ENCODE results near the gene TSPAN16.

Gene TSPAN16

GRCh38 chr19:11338121-11338520 is 42.2 kb downstream of the TSPAN16 start (continued):
- TF ChIP-seq, protein P1, sequence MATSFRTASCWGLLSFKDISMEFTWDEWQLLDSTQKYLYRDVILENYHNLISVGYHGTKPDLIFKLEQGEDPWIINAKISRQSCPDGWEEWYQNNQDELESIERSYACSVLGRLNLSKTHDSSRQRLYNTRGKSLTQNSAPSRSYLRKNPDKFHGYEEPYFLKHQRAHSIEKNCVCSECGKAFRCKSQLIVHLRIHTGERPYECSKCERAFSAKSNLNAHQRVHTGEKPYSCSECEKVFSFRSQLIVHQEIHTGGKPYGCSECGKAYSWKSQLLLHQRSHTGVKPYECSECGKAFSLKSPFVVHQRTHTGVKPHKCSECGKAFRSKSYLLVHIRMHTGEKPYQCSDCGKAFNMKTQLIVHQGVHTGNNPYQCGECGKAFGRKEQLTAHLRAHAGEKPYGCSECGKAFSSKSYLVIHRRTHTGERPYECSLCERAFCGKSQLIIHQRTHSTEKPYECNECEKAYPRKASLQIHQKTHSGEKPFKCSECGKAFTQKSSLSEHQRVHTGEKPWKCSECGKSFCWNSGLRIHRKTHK (tag by site-specific recombination; IDR thresholded peaks at IDR 0.05), result no peak
- TF ChIP-seq ZNF76 (tag by site-specific recombination; IDR thresholded peaks at IDR 0.05; ENCODE audit: borderline replicate concordance, low read depth) (no peak), ZNF2 (tag by site-specific recombination; IDR thresholded peaks at IDR 0.05) (no peak), ZSCAN30 (tag by site-specific recombination; IDR thresholded peaks at IDR 0.05) (no peak), HOXD13 (CRISPR knock-in tag; IDR thresholded peaks at IDR 0.05; ENCODE audit: borderline replicate concordance) (no peak), ZFP3 (tag by site-specific recombination; IDR thresholded peaks at IDR 0.05; ENCODE audit: low read depth) (no peak), ZNF48 (tag by site-specific recombination; IDR thresholded peaks at IDR 0.05) (no peak), ZNF350 (tag by site-specific recombination; IDR thresholded peaks at IDR 0.05) (no peak)
- TF ChIP-seq, protein P2, sequence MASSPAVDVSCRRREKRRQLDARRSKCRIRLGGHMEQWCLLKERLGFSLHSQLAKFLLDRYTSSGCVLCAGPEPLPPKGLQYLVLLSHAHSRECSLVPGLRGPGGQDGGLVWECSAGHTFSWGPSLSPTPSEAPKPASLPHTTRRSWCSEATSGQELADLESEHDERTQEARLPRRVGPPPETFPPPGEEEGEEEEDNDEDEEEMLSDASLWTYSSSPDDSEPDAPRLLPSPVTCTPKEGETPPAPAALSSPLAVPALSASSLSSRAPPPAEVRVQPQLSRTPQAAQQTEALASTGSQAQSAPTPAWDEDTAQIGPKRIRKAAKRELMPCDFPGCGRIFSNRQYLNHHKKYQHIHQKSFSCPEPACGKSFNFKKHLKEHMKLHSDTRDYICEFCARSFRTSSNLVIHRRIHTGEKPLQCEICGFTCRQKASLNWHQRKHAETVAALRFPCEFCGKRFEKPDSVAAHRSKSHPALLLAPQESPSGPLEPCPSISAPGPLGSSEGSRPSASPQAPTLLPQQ (tag by site-specific recombination; IDR thresholded peaks at IDR 0.05), result no peak

GRCh38 chr19:11338569-11339253 is 42.8 kb downstream of the TSPAN16 start:
- H3K4me1 ChIP-seq (ENCODE audit: control insufficient read depth, insufficient read depth, low read length), result no peaks in the 10 kb centered on the region
- POLR2A ChIA-PET, result interaction anchor here (0.6 to 2.2 kb wide), 4 partner anchors 8 to 453 kb away, joined by 3 to 12 read pairs (median 4); partner anchors contain the start of gene SWSAP1
- CTCF ChIA-PET, result interaction anchor here (0.5 to 0.6 kb wide), 2 partner anchors 19 to 511 kb away, joined by 3 read pairs; no protein-coding TSS in a partner anchor
- H3K9me3 ChIP-seq (ENCODE audit: control insufficient read depth, insufficient read depth, low read depth, low read length), result no peaks in the 10 kb centered on the region
- peak overlapping the region; percentile 46 for H3K4me3 ChIP-seq (ENCODE audit: low read depth, low read length)
- H3K27ac ChIP-seq (ENCODE audit: extremely low read depth, low read depth, low read length), result no peak overlapping the region; the same call in 1 of the 2 replicates
- peaks cover 0 to 39% of the 10 kb centered on the region in 2 experiments; a peak in 2 of 3 replicates for H3K36me3 ChIP-seq (ENCODE audit: control insufficient read depth in 2 of 2, insufficient read depth in 1 of 2, low read length in 2 of 2)
- TF ChIP-seq SP7 (tag by site-specific recombination; IDR thresholded peaks at IDR 0.05) (no peak), EGR2 (tag by site-specific recombination; IDR thresholded peaks at IDR 0.05; ENCODE audit: low read depth) (peak; percentile 93), ZSCAN18 (tag by site-specific recombination; IDR thresholded peaks at IDR 0.05) (no peak), ZNF629 (tag by site-specific recombination; IDR thresholded peaks at IDR 0.05) (no peak), ZNF335 (tag by site-specific recombination; conservative IDR thresholded peaks at IDR 0.05) (peak; percentile 78), ZNF600 (tag by site-specific recombination; IDR thresholded peaks at IDR 0.05) (no peak), ZFHX2 (tag by site-specific recombination; conservative IDR thresholded peaks at IDR 0.05) (peak; percentile 95)
- TF ChIP-seq, protein P3, sequence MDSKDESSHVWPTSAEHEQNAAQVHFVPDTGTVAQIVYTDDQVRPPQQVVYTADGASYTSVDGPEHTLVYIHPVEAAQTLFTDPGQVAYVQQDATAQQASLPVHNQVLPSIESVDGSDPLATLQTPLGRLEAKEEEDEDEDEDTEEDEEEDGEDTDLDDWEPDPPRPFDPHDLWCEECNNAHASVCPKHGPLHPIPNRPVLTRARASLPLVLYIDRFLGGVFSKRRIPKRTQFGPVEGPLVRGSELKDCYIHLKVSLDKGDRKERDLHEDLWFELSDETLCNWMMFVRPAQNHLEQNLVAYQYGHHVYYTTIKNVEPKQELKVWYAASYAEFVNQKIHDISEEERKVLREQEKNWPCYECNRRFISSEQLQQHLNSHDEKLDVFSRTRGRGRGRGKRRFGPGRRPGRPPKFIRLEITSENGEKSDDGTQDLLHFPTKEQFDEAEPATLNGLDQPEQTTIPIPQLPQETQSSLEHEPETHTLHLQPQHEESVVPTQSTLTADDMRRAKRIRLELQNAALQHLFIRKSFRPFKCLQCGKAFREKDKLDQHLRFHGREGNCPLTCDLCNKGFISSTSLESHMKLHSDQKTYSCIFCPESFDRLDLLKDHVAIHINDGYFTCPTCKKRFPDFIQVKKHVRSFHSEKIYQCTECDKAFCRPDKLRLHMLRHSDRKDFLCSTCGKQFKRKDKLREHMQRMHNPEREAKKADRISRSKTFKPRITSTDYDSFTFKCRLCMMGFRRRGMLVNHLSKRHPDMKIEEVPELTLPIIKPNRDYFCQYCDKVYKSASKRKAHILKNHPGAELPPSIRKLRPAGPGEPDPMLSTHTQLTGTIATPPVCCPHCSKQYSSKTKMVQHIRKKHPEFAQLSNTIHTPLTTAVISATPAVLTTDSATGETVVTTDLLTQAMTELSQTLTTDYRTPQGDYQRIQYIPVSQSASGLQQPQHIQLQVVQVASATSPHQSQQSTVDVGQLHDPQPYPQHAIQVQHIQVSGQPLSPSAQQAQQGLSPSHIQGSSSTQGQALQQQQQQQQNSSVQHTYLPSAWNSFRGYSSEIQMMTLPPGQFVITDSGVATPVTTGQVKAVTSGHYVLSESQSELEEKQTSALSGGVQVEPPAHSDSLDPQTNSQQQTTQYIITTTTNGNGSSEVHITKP (tag by site-specific recombination; IDR thresholded peaks at IDR 0.05), result peak; percentile 53
